WERI-Rb-1 (cell line): ENCODE results near the gene TAF9B.
"Not testable (repeated sequence)": the region's sequence is repeated elsewhere in the genome, so short reads cannot be mapped to it uniquely, and the experiment has no call there.

ENCODE experiments used
- DNase-seq: peaks from one replicate; pipeline ENCODE4 v3.0.0-alpha.2; 2020
- H3K27ac ChIP-seq: fragments of 250-450 bp; sonication (Bioruptor Pico); 2 replicates; pipeline ENCODE4 v1.5.1; 2020; ENCODE audit warnings: mild to moderate bottlenecking, moderate library complexity
- H3K27me3 ChIP-seq: fragments of 250-450 bp; sonication (Bioruptor Pico); 2 replicates; pipeline ENCODE4 v1.5.1; 2021; ENCODE audit warnings: mild to moderate bottlenecking, low read depth, moderate library complexity; ENCODE audit not compliant: insufficient read depth, severe bottlenecking
- H3K36me3 ChIP-seq: fragments of 250-450 bp; sonication (Bioruptor Pico); 2 replicates; pipeline ENCODE4 v1.5.1; 2020; ENCODE audit warnings: mild to moderate bottlenecking, moderate library complexity
- H3K4me3 ChIP-seq: 2 replicates; pipeline ENCODE4 v1.5.1; 2011; ENCODE audit warnings: low read depth, mild to moderate bottlenecking, control low read depth, low read length
- H3K9me3 ChIP-seq: fragments of 250-450 bp; sonication (Bioruptor Pico); 2 replicates; pipeline ENCODE4 v1.5.1; 2021; ENCODE audit warnings: mild to moderate bottlenecking, moderate library complexity; ENCODE audit not compliant: severe bottlenecking
- CTCF ChIP-seq: IDR thresholded peaks from 2 replicates; pipeline ENCODE4 v1.5.1; 2011; ENCODE audit warnings: low read depth, mild to moderate bottlenecking, control low read depth, inconsistent platforms, low read length

The TAF9B gene

DNA sequence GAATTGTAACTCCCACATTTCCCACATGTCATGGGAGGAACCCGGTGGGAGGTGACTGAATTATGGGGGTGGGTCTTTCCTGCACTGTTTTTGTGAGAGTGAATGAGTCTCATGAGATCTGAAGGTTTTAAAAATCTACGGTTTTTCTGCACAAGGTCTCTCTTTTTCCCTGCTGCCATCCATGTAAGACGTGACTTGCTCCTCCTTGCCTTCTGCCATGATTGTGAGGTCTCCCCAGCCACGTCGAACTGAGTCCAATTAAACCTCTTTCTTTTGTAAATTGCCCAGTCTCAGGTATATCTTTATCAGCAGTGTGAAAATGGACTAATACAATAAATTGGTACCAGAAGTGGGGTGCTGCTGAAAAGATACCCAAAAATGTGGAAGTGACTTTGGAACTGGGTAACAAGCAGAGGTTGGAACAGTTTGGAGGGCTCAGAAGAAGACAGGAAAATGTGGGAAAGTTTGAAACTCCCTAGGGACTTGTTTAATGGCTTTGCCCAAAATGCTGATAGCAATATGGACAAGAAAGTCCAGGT is 7.6 kb upstream of the TAF9B start:
- H3K4me3 ChIP-seq, H3K27ac ChIP-seq, H3K9me3 ChIP-seq, H3K27me3 ChIP-seq, DNase-seq, H3K36me3 ChIP-seq: not testable (repeated sequence)

- no peak for TF ChIP-seq CTCF
- no peaks in the 10 kb centered on the region; the same call in 1 of the 2 replicates for H3K36me3 ChIP-seq
- no peaks in the 10 kb centered on the region for H3K27me3 ChIP-seq
- H3K9me3 ChIP-seq, result peaks cover 2% of the 10 kb centered on the region
- DNase-seq, result no peak
- no peak overlapping the region for H3K4me3 ChIP-seq
- H3K27ac ChIP-seq, result no peak overlapping the region
Observed at GRCh38 chrX:78140206-78140605, 756 bp upstream of the TAF9B start.

GRCh38 chrX:78133238-78133960 is 6.1 kb downstream of the TAF9B start:
- H3K36me3 ChIP-seq, result no peaks in the 10 kb centered on the region; the same call in 1 of the 2 replicates
- no peak for DNase-seq
- H3K9me3 ChIP-seq, result no peaks in the 10 kb centered on the region
- TF ChIP-seq CTCF, result no peak
- no peak overlapping the region for H3K27ac ChIP-seq
- H3K4me3 ChIP-seq, result no peak overlapping the region
- no peaks in the 10 kb centered on the region for H3K27me3 ChIP-seq

DNA sequence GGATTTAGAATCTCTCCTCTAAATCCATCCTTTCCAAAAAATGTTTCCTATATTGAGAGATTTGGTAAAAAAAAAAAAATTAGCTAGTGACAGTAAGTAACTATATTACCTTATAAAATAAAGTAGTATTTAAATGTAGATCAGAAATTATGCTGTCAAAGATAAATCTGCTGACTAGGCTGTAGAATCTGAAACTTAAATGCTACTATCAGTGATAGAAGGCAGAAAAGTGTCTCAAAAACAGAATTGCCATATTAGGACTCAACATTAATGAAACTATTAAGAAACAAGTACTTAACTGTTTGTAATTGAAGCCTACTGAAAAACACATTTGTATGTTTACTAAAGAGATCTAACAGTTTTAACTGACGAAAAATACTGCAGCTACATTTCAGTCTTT is 8.3 kb downstream of the TAF9B start:
- H3K36me3 ChIP-seq, result 0 out of 2 replicates have a peak, but pooled peaks cover under 1% of the 10 kb centered on the region
- no peak overlapping the region for H3K4me3 ChIP-seq
- DNase-seq, result no peak
- TF ChIP-seq CTCF, result no peak
- no peaks in the 10 kb centered on the region for H3K9me3 ChIP-seq
- no peak overlapping the region for H3K27ac ChIP-seq
- H3K27me3 ChIP-seq, result no peaks in the 10 kb centered on the region

DNA sequence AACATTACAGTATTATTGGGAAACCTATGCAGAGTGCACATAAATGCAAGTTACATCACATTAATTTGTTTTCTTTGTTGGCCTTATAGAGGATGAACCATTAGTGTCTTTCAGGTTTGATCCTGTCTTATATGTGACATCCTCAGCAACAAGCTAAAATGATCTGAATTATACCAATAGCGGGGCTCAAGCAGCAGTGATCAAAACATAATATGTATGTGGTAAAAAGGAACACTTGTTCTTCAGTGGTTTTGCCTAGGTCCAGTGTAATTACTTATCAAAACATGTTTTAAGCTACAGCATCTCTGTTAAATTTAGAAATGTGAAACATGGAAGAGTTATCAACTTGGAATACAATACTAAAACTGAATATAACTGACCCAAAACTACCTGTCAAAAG is 9.1 kb downstream of the TAF9B start:
- Histone ChIP-seq H3K36me3 (peaks cover 2% of the 10 kb centered on the region; the same call in 1 of the 2 replicates), H3K27me3 (no peaks in the 10 kb centered on the region), H3K27ac (no peak overlapping the region), H3K9me3 (no peaks in the 10 kb centered on the region), H3K4me3 (no peak overlapping the region)
- TF ChIP-seq CTCF, result no peak
- no peak for DNase-seq

DNA sequence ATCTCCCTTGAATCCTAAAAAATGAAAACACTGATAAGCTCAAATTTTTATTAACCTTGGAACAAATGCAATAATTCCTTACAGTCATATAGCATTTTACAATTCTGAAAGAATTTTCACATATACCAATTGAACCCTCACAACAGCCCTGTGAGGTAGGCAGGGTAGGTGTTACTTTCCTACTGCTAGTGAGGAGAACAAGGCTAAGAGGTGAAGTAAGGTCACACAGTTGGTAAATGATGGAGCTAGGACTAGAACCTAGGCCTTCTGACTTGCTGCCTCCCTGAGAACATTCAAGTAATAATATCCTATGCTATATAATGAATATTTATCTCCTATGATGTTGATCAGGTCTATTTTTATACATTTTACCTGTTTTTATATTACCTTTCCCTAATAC is 9.7 kb downstream of the TAF9B start:
- Histone ChIP-seq H3K4me3 (no peak overlapping the region), H3K27me3 (no peaks in the 10 kb centered on the region), H3K36me3 (peaks cover 4% of the 10 kb centered on the region; the same call in 1 of the 2 replicates), H3K9me3 (no peaks in the 10 kb centered on the region), H3K27ac (no peak overlapping the region)
- no peak for DNase-seq
- TF ChIP-seq CTCF, result no peak

DNA sequence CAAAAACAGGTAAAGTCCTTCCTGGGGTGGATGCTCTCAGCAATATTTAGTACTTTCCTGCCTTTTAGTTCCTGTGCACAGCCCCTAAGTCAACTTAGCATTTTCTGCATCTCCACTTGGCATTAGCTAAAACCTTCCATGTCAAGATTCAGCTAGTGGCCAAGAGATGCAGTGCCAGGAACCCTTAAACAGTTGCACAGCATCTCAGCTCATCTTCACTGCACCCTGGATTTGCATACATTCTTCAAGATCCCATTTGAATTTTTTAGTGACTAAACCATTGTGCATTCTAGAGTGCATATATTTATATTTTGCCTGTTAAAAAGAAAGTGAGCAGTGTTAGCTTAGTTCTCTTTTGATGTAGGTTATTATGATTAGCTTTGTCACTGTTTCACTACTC is 13.7 kb downstream of the TAF9B start:
- DNase-seq, H3K27ac ChIP-seq, H3K9me3 ChIP-seq, H3K4me3 ChIP-seq, H3K27me3 ChIP-seq: not testable (repeated sequence)
- H3K36me3 ChIP-seq, result peaks cover 19% of the 10 kb centered on the region
